ENCODE data around the gene CNPY1. TPM values are rescaled to one million over a fixed set of nuclear protein-coding genes. Genes with fewer than 3 reads are reported as not detected.

Gene CNPY1
- total RNA-seq, 1 experiment from 2014 or later, result not detected

GRCh38 chr7:155583636-155584035 lies 37.3 kb upstream of the CNPY1 start:
- H3K9me3 ChIP-seq (ENCODE audit: control insufficient read depth, low read depth, low read length), result no peaks in the 10 kb centered on the region
- H3K4me1 Mint-ChIP-seq, result peaks cover 2 to 7% of the 10 kb centered on the region in 2 experiments; a peak in 3 of 4 replicates
- no peak overlapping the region for H3K56ac ChIP-seq (ENCODE audit: insufficient read length, low read depth, low read length)
- H3K27me3 ChIP-seq (ENCODE audit: insufficient read depth, low read length), result no peaks in the 10 kb centered on the region
- no peaks in the 10 kb centered on the region for H3K23me2 ChIP-seq (ENCODE audit: insufficient read length, low read depth, low read length, poor library complexity, severe bottlenecking)
- H2AK5ac ChIP-seq (ENCODE audit: insufficient read length, low read length), result no peak overlapping the region
- no peak overlapping the region; a peak in 1 of 7 replicates for H3K27ac Mint-ChIP-seq
- no peaks in the 10 kb centered on the region for H4K20me1 ChIP-seq (ENCODE audit: control insufficient read depth, insufficient read depth, insufficient read length)
- no peak overlapping the region for H4K5ac ChIP-seq (ENCODE audit: insufficient read length, low read depth, low read length)
- no peak overlapping the region for H3K4me2 ChIP-seq (ENCODE audit: insufficient read depth, insufficient read length, low read length)
- H2BK5ac ChIP-seq (ENCODE audit: insufficient read length, low read length), result no peak overlapping the region
- no peak overlapping the region for H3K18ac ChIP-seq (ENCODE audit: insufficient read length, low read depth, low read length)
- no peak overlapping the region for H4K91ac ChIP-seq (ENCODE audit: insufficient read length, low read depth, low read length)
- no CpG with 5 or more reads among the region's 3 CpGs for WGBS (ENCODE audit: extremely low coverage, insufficient read length, low lambda C conversion rate)
- H2BK12ac ChIP-seq (ENCODE audit: insufficient read length, low read depth, low read length), result no peak overlapping the region
- no peaks in the 10 kb centered on the region for H3K79me1 ChIP-seq (ENCODE audit: insufficient read depth, low read depth, low read length, poor library complexity, severe bottlenecking)
- no peak overlapping the region for H2BK120ac ChIP-seq (ENCODE audit: low read depth, low read length, poor library complexity, severe bottlenecking)
- H3K36me3 Mint-ChIP-seq (ENCODE audit: insufficient read depth in 1 of 3, low read depth in 3 of 3), result no peaks in the 10 kb centered on the region
- peaks cover 22% of the 10 kb centered on the region for H3K27me3 Mint-ChIP-seq (ENCODE audit: low read depth)
- no peak overlapping the region for H2BK20ac ChIP-seq (ENCODE audit: low read depth, low read length, poor library complexity, severe bottlenecking)
- no peaks in the 10 kb centered on the region for H3K4me1 ChIP-seq (ENCODE audit: insufficient read depth, low read length)
- no peaks in the 10 kb centered on the region for H3K79me2 ChIP-seq (ENCODE audit: insufficient read depth, low read length)
- no peak overlapping the region for H3K9ac ChIP-seq (ENCODE audit: extremely low read depth, insufficient read length, low read length)
- H2AFZ ChIP-seq (ENCODE audit: low read length), result no peak overlapping the region
- H3K27ac ChIP-seq (ENCODE audit: insufficient read length, low read depth, low read length), result no peak overlapping the region
- H3K4ac ChIP-seq (ENCODE audit: low read depth, low read length), result no peak overlapping the region
- no peak overlapping the region for H2BK15ac ChIP-seq (ENCODE audit: low read depth, low read length)
- no peak overlapping the region for H3K4me3 Mint-ChIP-seq
- H3K14ac ChIP-seq (ENCODE audit: insufficient read depth, low read length), result no peak overlapping the region; the same call in 1 of the 2 replicates
- no peak overlapping the region for H3K23ac ChIP-seq (ENCODE audit: insufficient read length, low read depth, low read length)
- TF ChIP-seq CTCF (conservative IDR thresholded peaks at IDR 0.05), result no peak
- no peak overlapping the region for H3T11ph ChIP-seq (ENCODE audit: low read length)
- no peaks in the 10 kb centered on the region for H3K9me3 Mint-ChIP-seq
- no peak overlapping the region for H4K8ac ChIP-seq (replicated peaks; ENCODE audit: insufficient read length, low read depth, low read length)
- DNase-seq, result no peak

Measured in H9 (cell line).